ENCODE results near the gene ANKRD45. TPM values are rescaled to one million over a fixed set of nuclear protein-coding genes. Genes with fewer than 3 reads are reported as not detected.

The ANKRD45 gene
- total RNA-seq, 1 experiment from 2014 or later, result 0.44 TPM

GRCh38 chr1:173581383-173582079, 88.1 kb downstream of the ANKRD45 start:
- H3K4me3 ChIP-seq (replicated peaks in 1 of 2; ENCODE audit: low read depth in 1 of 2, low read length in 2 of 2), result no peak overlapping the region
- ChIA-PET RAD21 (ENCODE audit: low non-redundant PET in 1 of 2, low total read pairs in 2 of 2, uncharacterized antibody in 2 of 2, unreplicated experiment in 2 of 2) (no interaction called here), POLR2A (no interaction called here), CTCF (no interaction called here)
- H3K27ac ChIP-seq (ENCODE audit: low read depth, low read length), result no peak overlapping the region
- H3K79me2 ChIP-seq (ENCODE audit: insufficient read depth, low read length), result no peaks in the 10 kb centered on the region
- BruUV-seq (replicated peaks), result no TSS peak
- no peaks in the 10 kb centered on the region for H3K4me1 ChIP-seq (ENCODE audit: control insufficient read depth in 1 of 2, insufficient read depth in 2 of 2, low read length in 2 of 2)
- no peak overlapping the region for H2AFZ ChIP-seq (ENCODE audit: low read depth, low read length, poor library complexity, severe bottlenecking)
- intact Hi-C loops (cut with micrococcal nuclease), result no loop called here
- H3K9me2 ChIP-seq (ENCODE audit: insufficient read depth), result no peaks in the 10 kb centered on the region
- no peaks in the 10 kb centered on the region for H3K27me3 ChIP-seq (ENCODE audit: insufficient read depth, low read length)
- no peaks in the 10 kb centered on the region for H3K36me3 ChIP-seq (ENCODE audit: control insufficient read depth in 1 of 2, insufficient read depth in 2 of 2, low read length in 2 of 2)
- H4K20me1 ChIP-seq (ENCODE audit: insufficient read depth), result no peaks in the 10 kb centered on the region
- ATAC-seq (no peak), DNase-seq (ENCODE audit: low read depth, low spot score) (no peak)
- no peaks in the 10 kb centered on the region for H3K9me3 ChIP-seq (ENCODE audit: control insufficient read depth in 1 of 2, insufficient read depth in 1 of 2, low read depth in 1 of 2, low read length in 2 of 2)
- no peak overlapping the region for H3K4me2 ChIP-seq (ENCODE audit: low read length)
- no peak overlapping the region for H3K9ac ChIP-seq (ENCODE audit: low read length)
- no peak for TF ChIP-seq RAD21 (IDR thresholded peaks at IDR 0.05; ENCODE audit: low read depth)
- no peak for TF ChIP-seq POLR2AphosphoS5 (IDR thresholded peaks at IDR 0.05; ENCODE audit: low read depth, low read length)
- TF ChIP-seq SIN3A (IDR thresholded peaks at IDR 0.05; ENCODE audit: low read depth), result no peak
- TF ChIP-seq ZBTB33 (IDR thresholded peaks at IDR 0.05; ENCODE audit: extremely low read depth, insufficient replicate concordance, low read length), result no peak
- TF ChIP-seq YY1 (IDR thresholded peaks at IDR 0.05; ENCODE audit: extremely low read depth, insufficient replicate concordance, low read depth, low read length), result no peak
- no peak for TF ChIP-seq EZH2phosphoT487 (IDR thresholded peaks at IDR 0.05; ENCODE audit: borderline replicate concordance)
- no peak for TF ChIP-seq JUND (IDR thresholded peaks at IDR 0.05)
- TF ChIP-seq CEBPB (IDR thresholded peaks at IDR 0.05; ENCODE audit: low read depth), result no peak
- no peak for TF ChIP-seq EGR1 (IDR thresholded peaks at IDR 0.05; ENCODE audit: low read depth)
- TF ChIP-seq, protein P1, sequence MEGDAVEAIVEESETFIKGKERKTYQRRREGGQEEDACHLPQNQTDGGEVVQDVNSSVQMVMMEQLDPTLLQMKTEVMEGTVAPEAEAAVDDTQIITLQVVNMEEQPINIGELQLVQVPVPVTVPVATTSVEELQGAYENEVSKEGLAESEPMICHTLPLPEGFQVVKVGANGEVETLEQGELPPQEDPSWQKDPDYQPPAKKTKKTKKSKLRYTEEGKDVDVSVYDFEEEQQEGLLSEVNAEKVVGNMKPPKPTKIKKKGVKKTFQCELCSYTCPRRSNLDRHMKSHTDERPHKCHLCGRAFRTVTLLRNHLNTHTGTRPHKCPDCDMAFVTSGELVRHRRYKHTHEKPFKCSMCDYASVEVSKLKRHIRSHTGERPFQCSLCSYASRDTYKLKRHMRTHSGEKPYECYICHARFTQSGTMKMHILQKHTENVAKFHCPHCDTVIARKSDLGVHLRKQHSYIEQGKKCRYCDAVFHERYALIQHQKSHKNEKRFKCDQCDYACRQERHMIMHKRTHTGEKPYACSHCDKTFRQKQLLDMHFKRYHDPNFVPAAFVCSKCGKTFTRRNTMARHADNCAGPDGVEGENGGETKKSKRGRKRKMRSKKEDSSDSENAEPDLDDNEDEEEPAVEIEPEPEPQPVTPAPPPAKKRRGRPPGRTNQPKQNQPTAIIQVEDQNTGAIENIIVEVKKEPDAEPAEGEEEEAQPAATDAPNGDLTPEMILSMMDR (IDR thresholded peaks at IDR 0.05 in 2 of 3, conservative IDR thresholded peaks at IDR 0.05 in 1 of 3; ENCODE audit: borderline replicate concordance in 1 of 3, insufficient read depth in 1 of 3, low read depth in 2 of 3, low read length in 2 of 3), result no peak
- TF ChIP-seq TCF7L2 (IDR thresholded peaks at IDR 0.05; ENCODE audit: borderline replicate concordance, extremely low read depth, insufficient read depth, insufficient read length), result no peak
- TF ChIP-seq SP1 (IDR thresholded peaks at IDR 0.05; ENCODE audit: low read depth), result no peak
- TF ChIP-seq FOSL1 (IDR thresholded peaks at IDR 0.05; ENCODE audit: low read depth), result no peak
- TF ChIP-seq MAX (IDR thresholded peaks at IDR 0.05), result no peak
- no peak for TF ChIP-seq ZNF274 (IDR thresholded peaks at IDR 0.05; ENCODE audit: low read depth, low read length)

Data from HCT116 (cell line).